GM12873 (cell line): ENCODE results near the gene KRTAP6-3.

Experiments used
- TF ChIP-seq, protein P1 (sequence below): IDR thresholded peaks from 2 replicates; pipeline ENCODE4 v1.5.1; 2012; ENCODE audit warnings: low read depth, mild to moderate bottlenecking, moderate library complexity, low read length, control low read depth; ENCODE audit not compliant: insufficient read depth; ENCODE audit errors: missing control alignments

The KRTAP6-3 gene

DNA sequence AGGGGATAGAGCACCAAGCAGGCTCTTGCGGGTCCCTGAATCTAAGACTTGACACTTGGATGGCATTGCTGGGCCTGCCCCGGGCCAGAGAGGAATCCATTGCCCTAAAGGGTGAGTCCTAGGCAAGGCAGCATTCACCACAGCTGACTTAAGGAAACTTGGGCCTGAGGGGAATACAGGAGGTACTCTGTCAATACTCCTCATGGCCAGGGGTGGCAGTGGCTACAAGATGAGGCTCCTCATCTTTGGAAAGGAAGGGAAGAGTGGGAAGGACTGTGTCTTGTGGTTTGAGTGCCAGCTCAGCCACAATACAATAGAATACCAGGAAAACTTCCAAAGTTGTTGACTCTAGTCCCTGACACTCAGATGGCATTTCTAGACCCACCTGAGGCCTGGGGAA is 13.7 kb downstream of the KRTAP6-3 start:
- TF ChIP-seq, protein P1, sequence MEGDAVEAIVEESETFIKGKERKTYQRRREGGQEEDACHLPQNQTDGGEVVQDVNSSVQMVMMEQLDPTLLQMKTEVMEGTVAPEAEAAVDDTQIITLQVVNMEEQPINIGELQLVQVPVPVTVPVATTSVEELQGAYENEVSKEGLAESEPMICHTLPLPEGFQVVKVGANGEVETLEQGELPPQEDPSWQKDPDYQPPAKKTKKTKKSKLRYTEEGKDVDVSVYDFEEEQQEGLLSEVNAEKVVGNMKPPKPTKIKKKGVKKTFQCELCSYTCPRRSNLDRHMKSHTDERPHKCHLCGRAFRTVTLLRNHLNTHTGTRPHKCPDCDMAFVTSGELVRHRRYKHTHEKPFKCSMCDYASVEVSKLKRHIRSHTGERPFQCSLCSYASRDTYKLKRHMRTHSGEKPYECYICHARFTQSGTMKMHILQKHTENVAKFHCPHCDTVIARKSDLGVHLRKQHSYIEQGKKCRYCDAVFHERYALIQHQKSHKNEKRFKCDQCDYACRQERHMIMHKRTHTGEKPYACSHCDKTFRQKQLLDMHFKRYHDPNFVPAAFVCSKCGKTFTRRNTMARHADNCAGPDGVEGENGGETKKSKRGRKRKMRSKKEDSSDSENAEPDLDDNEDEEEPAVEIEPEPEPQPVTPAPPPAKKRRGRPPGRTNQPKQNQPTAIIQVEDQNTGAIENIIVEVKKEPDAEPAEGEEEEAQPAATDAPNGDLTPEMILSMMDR: no peak

DNA sequence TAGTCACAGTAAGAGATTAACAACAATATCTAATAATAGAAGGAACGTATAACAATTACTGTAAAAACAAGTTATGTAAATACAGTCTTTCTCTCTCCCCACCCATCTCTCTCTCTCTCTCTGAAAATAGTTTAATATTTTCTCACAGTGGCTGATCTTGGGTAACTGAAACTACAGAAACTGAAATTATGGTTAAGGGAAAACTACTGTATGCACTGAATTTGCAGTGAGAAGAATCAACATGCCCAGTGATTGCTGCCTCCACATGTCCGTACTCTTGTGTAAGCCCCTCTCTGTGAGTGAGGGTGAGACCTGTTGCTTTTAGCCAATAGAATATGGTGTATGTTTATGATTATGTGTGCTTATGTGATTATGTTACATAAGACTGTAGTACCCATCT is 19.9 kb downstream of the KRTAP6-3 start:
- TF ChIP-seq, protein P1: no peak

DNA sequence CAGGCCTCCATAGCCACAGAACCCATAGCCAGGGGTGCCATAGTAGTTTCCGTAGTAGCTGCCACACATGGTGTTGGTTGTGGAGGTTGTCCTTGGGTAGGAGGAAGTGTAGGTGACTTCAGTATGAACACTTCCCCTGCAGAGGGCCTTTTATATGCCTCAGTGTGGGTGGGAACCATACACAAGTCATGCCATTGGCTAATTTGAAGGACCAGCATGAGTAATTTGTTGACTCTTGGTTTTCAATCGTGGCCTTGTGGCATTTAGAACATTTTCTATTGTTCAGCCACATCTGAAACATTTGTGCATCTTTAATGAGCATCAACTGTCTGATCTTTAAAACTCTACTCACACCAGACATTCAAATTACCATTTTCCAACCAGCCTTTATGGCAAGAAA is 21.6 kb downstream of the KRTAP6-3 start, which contains the start of gene KRTAP6-1:
TSS of gene KRTAP6-1 (minus strand) at position 95 of the 400 bp plus-strand sequence. CDS start at position 69, 26 bp downstream.
- TF ChIP-seq, protein P1: no peak

DNA sequence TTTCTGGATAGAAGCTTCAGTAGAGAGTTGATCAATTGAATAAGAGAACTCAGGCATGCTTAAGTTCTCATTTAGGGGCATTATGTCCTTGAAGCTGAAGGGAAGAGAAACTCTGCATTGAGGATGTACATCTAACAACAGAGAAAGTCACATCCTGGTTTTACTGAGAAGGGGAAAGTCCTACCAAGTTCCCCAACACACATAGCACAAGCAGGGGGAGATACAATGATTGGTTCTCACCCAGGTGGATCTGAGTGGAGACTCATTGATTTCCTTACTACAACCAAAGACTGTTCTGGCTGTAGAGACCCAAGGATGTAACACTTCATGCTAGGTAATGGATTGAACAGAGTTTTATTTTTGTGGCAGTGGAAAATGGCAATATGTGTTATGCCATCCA is 23.0 kb downstream of the KRTAP6-3 start:
- TF ChIP-seq, protein P1: no peak

DNA sequence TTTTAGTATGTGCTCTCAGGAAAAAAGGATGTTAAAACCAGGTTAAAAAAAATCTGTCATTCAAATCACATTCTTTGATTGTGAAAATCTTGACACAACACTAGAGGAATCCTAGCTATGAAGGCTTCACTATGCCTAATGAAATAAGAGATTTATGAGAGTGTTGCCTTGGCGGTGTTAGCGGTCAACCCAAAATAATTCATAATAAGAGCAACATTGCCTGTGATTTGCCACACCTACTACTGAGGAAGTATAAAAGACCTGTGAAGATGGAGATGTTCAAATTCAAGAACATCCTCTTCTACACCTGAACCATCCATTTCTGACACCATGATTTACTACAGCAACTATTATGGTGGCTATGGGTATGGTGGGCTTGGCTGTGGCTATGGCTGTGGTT is 23.9 kb downstream of the KRTAP6-3 start, which contains the start of gene KRTAP20-1:
TSS of gene KRTAP20-1 (plus strand) at position 301 of the 400 bp plus-strand sequence. CDS start at position 331, 30 bp downstream.
- TF ChIP-seq, protein P1: no peak

DNA sequence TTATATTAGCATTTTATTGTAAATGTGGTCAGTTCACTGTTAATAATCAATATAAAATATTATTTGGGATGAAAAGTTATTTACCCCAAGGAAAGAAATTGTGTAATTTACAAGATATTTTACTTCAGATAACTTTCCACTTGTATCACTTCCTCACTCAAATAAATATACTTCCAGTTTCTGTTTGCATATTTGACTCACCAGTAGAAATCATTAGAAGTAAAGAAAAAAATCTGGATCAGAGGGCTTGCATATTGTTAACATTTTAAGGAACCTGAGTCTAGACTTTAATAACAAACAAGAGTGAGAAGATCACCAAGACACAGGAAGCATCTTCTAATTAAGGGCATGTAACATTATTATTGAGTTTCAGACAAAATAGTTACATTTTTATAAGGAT is 27.8 kb downstream of the KRTAP6-3 start:
- TF ChIP-seq, protein P1: no peak

DNA sequence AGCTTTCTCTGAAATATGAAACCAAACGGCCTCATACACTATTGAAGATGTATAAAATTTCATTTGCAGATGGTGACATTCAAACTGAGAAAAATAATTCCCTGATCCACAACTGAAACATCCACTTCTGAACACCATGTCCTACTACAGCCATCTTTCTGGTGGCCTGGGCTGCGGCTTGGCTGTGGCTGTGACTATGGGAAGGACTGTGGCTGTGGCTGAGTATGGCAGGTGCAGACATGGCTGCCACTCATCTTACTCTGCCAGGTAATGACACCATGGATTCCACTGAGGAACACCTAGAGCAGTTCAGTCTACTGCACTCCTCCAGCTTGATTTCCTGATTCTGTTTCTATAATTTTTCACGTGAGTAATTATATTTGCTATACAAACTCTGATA is 28.3 kb downstream of the KRTAP6-3 start, which contains the start of gene KRTAP20-4:
TSS of gene KRTAP20-4 (plus strand) at position 106 of the 400 bp plus-strand sequence.
- TF ChIP-seq, protein P1: no peak

DNA sequence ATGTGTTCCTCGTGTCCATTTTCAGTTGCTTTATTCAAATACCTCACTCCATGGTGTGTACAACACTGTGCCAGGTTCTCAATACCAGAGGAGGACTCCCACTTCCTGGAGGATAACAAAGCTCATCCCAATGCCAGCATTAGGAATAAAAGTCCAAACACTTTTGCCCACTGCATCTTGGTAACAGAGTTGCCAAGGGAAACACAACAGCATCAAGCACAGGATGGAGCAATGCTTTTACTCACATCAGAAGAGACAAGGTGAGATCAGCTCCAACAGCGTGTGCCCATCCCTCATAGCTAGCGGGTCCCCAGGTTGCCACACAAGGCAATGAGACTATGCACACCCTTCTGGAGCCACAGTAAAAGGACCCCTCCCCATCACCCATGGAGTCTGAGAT is 31.1 kb downstream of the KRTAP6-3 start:
- TF ChIP-seq, protein P1: no peak
